Keratinocyte (primary cell): ENCODE data around the gene OPN1LW.

Source experiments
- CTCF ChIP-seq, 3 experiments: IDR thresholded peaks in 1 of 3; conservative IDR thresholded peaks in 1 of 3; optimal IDR thresholded peaks in 1 of 3; 2 replicates in 2 of 3; 3 replicates in 1 of 3; pipeline versions ENCODE3 to v1.5.1; 2011; ENCODE audit warnings: low read length in 3 of 3, mild to moderate bottlenecking in 3 of 3, moderate library complexity in 2 of 3, control low read depth in 1 of 3, inconsistent platforms in 1 of 3; ENCODE audit not compliant: insufficient read depth in 2 of 3; ENCODE audit errors: extremely low read depth in 1 of 3
- EZH2 ChIP-seq: IDR thresholded peaks from one replicate; pipeline ENCODE4 v1.6.1; 2012; ENCODE audit warnings: inconsistent platforms, mild to moderate bottlenecking, low read length, moderate library complexity

GRCh38 chrX:154142950-154143745 is 895 bp upstream of the OPN1LW start:
- TF ChIP-seq CTCF (optimal IDR thresholded peaks at IDR 0.05 in 1 of 3, IDR thresholded peaks at IDR 0.05 in 1 of 3, conservative IDR thresholded peaks at IDR 0.05 in 1 of 3; ENCODE audit: extremely low read depth in 1 of 3, insufficient read depth in 2 of 3, low read length in 3 of 3): no peak
- no peak for TF ChIP-seq EZH2
